LoVo (cell line): ENCODE measurements around the gene RNF149.

Source experiments
- DNase-seq: peaks from one replicate; pipeline ENCODE4 v3.0.0-alpha.2; 2016; ENCODE audit warnings: low spot score

RNF149 gene

DNA sequence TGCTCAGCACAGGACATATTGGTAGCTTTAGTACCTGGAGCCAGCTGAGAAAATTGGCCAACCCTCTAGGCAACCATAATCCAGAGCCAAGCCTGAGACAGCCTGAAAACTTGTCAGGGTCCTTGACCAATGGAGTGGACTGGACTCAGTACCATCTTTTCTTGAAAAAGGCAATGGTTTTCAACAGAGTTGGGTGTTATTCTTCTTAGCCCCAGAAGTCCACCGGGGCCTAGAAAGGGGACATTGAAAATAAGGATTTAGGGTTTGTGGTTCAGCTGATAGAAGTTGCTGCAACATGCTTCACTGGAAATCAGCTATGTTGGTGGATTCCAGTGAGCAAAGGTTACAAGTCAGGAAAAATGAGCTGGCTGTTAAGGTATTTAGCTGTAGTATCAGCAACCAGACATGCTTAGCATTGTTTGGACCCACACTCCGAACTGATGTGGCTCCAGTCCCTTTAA is 77.9 kb downstream of the RNF149 start:
- no peak for DNase-seq
